Fibroblast of villous mesenchyme (primary cell): ENCODE measurements around the gene PDHB. TPM values are rescaled to one million over a fixed set of nuclear protein-coding genes. Genes with fewer than 3 reads are reported as not detected.

Experiments
- DNase-seq: peaks from one replicate; pipeline ENCODE4 v3.0.0-alpha.2; 2010; ENCODE audit warnings: low read depth
- H3K4me3 ChIP-seq: 2 replicates; pipeline ENCODE4 v1.5.1; 2011; ENCODE audit warnings: low read depth, mild to moderate bottlenecking, low read length
- CTCF ChIP-seq: IDR thresholded peaks from 2 replicates; pipeline ENCODE4 v1.5.1; 2012; ENCODE audit warnings: low read depth, mild to moderate bottlenecking, low read length; ENCODE audit not compliant: insufficient read depth
- total RNA-seq: library from RNA; depleted of rRNA; stranded (reverse); fragments of >200 nt; gene quantifications from 2 replicates; pipeline ENCODE4 v1.2.3, GENCODE V29; 2012

PDHB gene
- total RNA-seq, 1 donor = 114 TPM

DNA sequence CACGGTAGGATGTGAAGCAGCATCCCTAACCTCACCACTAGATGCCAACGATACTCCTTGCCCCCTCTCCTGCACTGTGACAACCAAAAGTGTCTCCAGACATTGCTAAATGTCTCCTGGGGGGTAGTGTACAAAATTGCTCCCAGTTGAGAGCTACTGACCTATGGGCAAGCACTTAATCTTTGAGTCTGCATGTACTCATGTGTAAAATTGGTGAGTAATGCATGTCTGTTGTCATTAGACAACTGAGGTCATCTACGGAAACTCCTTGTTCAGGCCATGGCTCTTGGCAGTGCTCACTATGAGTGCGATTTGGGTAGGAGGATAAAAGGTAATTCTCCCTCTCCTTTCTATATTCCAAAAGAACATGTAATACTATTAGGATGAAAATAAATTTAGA is 29.2 kb downstream of the PDHB start:
- H3K4me3 ChIP-seq = no peak overlapping the region
- TF ChIP-seq CTCF = no peak
- DNase-seq = peak; percentile 65

- DNase-seq = no peak
- H3K4me3 ChIP-seq = no peak overlapping the region
- TF ChIP-seq CTCF = no peak
These were observed 30.0 kb downstream of the PDHB start for GRCh38 chr3:58403513-58404109.

DNA sequence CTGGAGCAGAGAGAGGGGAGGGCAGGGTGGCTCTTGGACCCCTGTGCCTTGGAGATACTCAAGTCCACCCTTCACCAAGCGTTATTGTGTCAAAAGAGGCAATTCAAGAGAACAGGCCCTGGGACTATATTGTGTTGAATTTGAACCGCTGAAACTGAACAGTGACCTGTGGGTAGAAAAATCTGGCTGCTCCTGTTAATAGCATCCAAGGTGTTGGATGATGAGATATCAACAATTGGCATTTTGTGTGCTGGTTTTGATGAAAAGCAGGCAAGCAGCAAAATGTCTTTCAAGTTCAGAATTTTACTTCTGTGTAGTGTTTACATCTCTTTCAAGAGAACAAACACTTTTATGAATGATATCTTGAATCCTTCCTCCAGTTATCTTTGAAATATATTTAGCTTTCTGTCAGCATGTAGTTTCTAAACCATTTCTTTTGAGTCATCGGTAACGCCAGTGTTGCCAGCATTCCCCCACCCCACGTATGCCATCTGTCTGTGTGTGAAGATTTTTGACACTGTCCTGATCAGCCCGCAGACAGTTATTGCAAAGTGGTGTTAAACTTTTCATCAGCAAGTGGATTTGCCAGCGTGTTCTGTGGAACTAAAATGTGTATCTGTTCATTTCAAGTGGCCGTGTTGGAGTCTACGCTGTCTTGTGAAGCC is 34.8 kb downstream of the PDHB start:
- TF ChIP-seq CTCF = no peak
- no peak overlapping the region for H3K4me3 ChIP-seq
- peak; percentile 44 for DNase-seq

- H3K4me3 ChIP-seq = no peak overlapping the region
- no peak for DNase-seq
- TF ChIP-seq CTCF = no peak
These were observed 39.3 kb downstream of the PDHB start for GRCh38 chr3:58394339-58394738.

DNA sequence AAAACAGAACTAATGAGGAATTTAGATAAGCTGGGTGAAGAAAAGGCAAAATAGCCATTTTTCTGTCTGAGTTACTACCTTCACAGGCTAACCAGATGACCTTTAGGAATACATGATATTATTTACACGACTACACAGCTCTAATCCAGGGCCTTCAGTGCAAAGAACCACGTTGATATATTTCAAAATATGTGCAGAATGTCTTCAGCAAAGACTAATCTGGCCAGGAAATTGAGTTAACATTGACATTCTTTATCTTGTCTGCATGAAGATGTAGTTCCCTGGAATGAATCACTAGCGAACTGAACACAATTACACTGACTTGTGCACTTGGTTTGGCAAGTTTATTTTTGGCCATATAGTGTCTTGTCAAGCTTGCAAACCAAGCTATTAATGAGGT is 41.5 kb downstream of the PDHB start:
- no peak overlapping the region for H3K4me3 ChIP-seq
- TF ChIP-seq CTCF = no peak
- DNase-seq = peak; percentile 75

DNA sequence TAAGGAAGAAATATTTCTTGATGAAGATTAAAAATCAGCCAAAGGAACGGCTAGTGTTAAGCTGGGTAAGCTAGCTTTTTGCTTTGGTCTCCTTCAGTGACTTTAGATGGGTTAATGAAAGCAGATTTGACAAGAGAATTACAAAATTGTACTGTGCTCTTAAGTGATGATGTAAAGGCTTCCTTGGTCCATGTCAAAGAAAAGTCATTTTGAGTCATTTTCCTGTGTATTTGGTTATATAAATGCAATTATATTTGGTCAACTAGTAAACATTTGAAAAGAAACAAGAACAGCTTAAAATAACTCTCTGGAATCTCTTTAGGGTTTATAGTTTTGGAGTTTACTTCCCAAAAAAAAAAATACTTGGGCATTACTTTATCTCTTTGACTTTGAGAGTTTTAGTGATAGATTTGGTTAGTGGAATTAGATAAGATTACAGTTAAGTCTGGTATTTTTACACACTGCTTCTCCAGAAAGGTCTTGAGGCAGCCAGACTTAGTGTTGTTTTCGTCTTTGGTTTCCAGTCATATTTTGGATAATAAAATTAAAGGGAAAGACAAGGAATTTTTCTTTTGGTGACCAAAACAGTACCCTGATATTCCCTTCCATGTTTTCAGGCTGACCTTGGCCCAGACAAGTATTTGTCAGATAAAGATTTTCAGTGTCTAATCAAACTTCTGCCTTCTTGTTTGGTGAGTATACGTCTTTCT is 42.3 kb downstream of the PDHB start:
- TF ChIP-seq CTCF = no peak
- H3K4me3 ChIP-seq = no peak overlapping the region
- peak; percentile 76 for DNase-seq
